AG04449 (cell line): Measurements from ENCODE around the gene ENAH.
"Not testable (repeated sequence)": the region's sequence is repeated elsewhere in the genome, so short reads cannot be mapped to it uniquely, and the experiment has no call there.

Experiments
- CTCF ChIA-PET: fragments of 350-600 bp; formaldehyde crosslinking; extraction: SDS; loops from one replicate; lab custom pipeline; 2021; ENCODE audit warnings: antibody characterized with exemption; lab: Yijun Ruan, JAX
- POLR2A ChIA-PET: fragments of 400-600, 350-600 bp; formaldehyde crosslinking; extraction: SDS; loops from one replicate; lab custom pipeline; 2020; ENCODE audit warnings: antibody characterized with exemption, inconsistent platforms; lab: Yijun Ruan, JAX
- DNase-seq: peaks from one replicate; pipeline ENCODE4 v3.0.0-alpha.2; 2010; ENCODE audit warnings: low read depth, low spot score
- H3K4me3 ChIP-seq: 2 replicates; pipeline ENCODE4 v1.5.1; 2011; ENCODE audit warnings: low read depth, mild to moderate bottlenecking, control low read depth, low read length
- TF ChIP-seq, protein P1 (sequence below): IDR thresholded peaks from one replicate; pipeline ENCODE4 v1.5.1; 2011; ENCODE audit warnings: mild to moderate bottlenecking, moderate library complexity, low read length, control low read depth, inconsistent platforms; ENCODE audit not compliant: insufficient read depth; ENCODE audit errors: missing control alignments

The ENAH gene

DNA sequence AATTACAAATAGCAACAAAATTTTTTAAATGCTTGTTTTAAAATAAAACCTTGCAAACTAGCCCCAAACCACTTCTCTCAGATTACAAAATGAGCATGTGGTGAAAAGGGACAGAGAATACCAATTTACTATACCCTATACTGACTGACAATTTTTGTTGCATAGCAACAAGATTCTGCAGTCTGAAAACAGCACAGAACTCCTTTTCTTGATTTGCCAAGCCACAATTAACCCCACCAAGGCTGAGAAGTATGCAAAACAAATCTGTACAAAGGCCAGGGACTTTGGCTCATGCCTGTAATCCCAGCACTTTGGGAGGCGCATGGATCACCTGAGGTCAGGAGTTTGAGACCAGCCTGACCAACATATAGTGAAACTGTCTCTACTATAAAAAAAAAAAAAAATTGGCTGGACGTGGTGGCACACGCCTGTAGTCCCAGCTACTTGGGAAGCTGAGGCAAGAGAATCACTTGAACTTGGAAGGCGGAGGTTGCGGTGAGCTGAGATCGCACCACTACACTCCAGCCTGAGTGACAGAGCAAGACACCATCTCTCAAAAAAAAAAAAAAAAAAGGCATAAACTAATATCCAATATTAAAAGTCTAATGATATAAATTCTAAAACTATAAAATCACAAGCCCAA lies 21.8 kb downstream of the ENAH start:
- TF ChIP-seq, protein P1, sequence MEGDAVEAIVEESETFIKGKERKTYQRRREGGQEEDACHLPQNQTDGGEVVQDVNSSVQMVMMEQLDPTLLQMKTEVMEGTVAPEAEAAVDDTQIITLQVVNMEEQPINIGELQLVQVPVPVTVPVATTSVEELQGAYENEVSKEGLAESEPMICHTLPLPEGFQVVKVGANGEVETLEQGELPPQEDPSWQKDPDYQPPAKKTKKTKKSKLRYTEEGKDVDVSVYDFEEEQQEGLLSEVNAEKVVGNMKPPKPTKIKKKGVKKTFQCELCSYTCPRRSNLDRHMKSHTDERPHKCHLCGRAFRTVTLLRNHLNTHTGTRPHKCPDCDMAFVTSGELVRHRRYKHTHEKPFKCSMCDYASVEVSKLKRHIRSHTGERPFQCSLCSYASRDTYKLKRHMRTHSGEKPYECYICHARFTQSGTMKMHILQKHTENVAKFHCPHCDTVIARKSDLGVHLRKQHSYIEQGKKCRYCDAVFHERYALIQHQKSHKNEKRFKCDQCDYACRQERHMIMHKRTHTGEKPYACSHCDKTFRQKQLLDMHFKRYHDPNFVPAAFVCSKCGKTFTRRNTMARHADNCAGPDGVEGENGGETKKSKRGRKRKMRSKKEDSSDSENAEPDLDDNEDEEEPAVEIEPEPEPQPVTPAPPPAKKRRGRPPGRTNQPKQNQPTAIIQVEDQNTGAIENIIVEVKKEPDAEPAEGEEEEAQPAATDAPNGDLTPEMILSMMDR = no peak
- CTCF ChIA-PET = no interaction called here
- no peak for DNase-seq
- POLR2A ChIA-PET = no interaction called here
- no peak overlapping the region for H3K4me3 ChIP-seq

DNA sequence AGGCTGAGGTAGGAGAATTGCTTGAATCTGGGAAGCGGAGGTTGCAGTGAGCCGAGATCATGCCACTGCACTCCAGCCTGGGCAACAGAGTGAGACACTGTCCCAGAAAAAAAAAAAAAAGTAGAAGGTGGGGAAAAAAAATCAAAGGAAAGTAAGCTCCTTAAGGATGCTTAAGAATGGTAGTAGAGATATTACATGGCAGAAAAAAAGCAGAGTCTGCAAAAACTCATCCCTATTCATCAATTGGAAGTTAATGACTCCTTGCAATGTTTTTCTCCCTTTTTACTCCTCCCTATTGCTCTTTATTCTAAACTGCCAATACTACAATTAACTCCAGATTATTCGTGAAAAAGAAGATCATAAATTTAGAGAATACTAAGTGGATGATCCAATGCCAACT lies 23.4 kb downstream of the ENAH start:
- POLR2A ChIA-PET = no interaction called here
- DNase-seq = no peak
- CTCF ChIA-PET = interaction anchor here (0.9 kb wide), 1 partner anchor 143 kb away, joined by 3 read pairs; no protein-coding TSS in a partner anchor
- H3K4me3 ChIP-seq = no peak overlapping the region
- TF ChIP-seq, protein P1 = no peak

DNA sequence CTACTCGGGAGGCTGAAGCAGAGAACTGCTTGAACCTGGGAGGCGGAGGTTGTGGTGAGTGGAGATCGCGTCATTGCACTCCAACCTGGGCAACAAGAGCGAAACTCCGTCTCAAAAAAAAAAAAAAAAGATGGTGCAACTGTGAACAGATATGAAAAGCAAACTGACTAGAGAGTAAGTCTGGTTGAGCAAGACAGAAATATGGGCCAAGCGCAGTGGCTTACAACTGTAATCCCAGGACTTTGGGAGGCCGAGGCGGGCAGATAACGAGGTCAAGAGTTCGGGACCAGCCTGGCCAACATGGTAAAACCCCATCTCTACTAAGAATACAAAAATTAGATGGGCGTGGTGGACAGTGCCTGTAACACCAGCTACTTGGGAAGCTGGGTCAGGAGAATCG lies 24.1 kb downstream of the ENAH start:
- POLR2A ChIA-PET, DNase-seq, H3K4me3 ChIP-seq: not testable (repeated sequence)
- CTCF ChIA-PET = interaction anchor here (0.9 kb wide), 1 partner anchor 144 kb away, joined by 3 read pairs; no protein-coding TSS in a partner anchor

DNA sequence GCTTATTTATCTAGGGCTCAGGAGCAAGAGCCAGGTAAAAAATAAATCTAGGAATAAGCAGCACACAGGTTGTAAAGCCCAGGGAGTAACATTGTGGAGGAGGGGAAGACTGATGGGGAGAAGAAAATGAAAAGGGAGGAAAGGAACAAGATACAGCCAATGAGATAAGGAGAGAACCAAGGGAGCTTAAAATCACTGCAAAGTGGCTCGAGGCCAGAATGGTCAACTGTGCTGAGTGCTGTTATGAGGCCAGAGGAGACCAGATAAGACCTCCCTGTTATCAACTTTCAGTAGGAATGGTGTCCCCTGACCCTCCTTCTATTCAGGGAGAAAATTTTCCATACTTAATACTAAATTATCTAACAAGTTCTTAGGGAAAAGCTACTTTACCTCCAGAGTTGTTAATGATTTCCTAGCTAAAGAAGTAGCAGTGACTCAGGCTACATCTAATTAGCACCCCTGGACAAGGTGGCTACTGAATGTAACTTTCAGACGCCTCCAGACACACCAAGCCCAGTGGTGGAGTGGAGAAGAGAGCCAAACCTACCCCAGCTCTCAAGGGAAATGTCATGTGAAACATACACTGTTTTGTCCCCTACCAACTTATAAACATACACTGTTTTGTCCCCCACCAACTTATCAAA lies 25.5 kb downstream of the ENAH start:
- TF ChIP-seq, protein P1 = no peak
- POLR2A ChIA-PET = no interaction called here
- DNase-seq = no peak
- H3K4me3 ChIP-seq = no peak overlapping the region
- CTCF ChIA-PET = interaction anchor here (0.9 to 1.6 kb wide), 3 partner anchors 11 to 150 kb away, joined by 3 to 5 read pairs (median 5); partner anchors contain the start of gene SRP9

DNA sequence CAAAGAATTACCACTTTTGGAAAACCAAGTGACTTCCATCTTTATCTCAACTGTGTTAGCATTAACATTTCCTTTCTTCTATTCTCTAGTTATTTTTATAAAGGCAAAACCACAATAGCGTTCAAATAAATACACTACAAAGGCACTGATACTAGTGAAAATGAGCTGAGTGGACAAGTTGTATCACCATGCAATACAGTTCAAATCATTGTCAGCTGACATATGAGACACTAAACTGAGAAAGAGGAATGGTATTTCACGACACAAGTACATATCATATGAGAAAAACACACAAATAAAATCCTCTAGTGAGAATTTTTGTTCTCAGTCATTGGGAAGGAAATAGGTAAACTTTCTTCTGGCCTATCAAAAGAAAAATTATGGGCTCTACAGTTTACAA lies 26.2 kb downstream of the ENAH start:
- H3K4me3 ChIP-seq = no peak overlapping the region
- no peak for DNase-seq
- ChIA-PET POLR2A (no interaction called here), CTCF (interaction anchor here (1.2 to 1.6 kb wide), 3 partner anchors 10 to 151 kb away, joined by 3 to 5 read pairs (median 5); partner anchors contain the start of gene SRP9)
- TF ChIP-seq, protein P1 = no peak

DNA sequence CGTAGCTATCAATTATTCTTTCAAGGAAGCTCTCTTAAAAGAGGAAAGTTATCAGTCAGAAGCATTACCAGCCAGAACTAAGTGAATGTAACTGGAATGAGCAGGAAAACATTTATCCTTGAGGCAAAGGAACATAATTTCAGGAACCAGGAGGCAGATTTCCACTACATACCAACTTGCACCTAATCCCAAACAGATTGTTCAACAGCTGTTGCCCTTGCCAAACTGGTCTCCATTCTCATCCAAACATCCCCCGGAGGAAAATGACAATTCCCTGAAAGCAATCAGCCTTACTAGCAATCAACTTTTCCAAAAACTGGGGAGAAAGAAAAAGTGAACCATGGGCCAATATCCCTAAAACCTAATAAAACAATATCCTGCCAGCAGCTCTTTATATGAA lies 35.0 kb downstream of the ENAH start:
- H3K4me3 ChIP-seq = no peak overlapping the region
- ChIA-PET POLR2A (no interaction called here), CTCF (interaction anchor here (0.8 to 1.4 kb wide), 4 partner anchors 11 to 155 kb away, joined by 3 to 4 read pairs (median 4); no protein-coding TSS in a partner anchor)
- TF ChIP-seq, protein P1 = no peak
- no peak for DNase-seq
